Measurements from ENCODE around the gene HS3ST5. TPM values are rescaled to one million over a fixed set of nuclear protein-coding genes. Genes with fewer than 3 reads are reported as not detected.

HS3ST5 gene
- total and polyA plus RNA-seq, 4 donors = not detected

- DNase-seq (ENCODE audit: low spot score) = no peak
Measured at GRCh38 chr6:114085211-114085610, 257.6 kb downstream of the HS3ST5 start.

GRCh38 chr6:114084327-114084890 lies 258.4 kb downstream of the HS3ST5 start:
- no peak overlapping the region for H3K27ac ChIP-seq (ENCODE audit: low read depth in 1 of 2, low read length in 2 of 2)
- no peaks in the 10 kb centered on the region for H3K27me3 ChIP-seq (ENCODE audit: control insufficient read depth in 4 of 4, insufficient read depth in 4 of 4, low read length in 3 of 4)
- TF ChIP-seq JUND (IDR thresholded peaks at IDR 0.05) (no peak), HNF4G (IDR thresholded peaks at IDR 0.05) (no peak), GABPA (IDR thresholded peaks at IDR 0.05 in 1 of 2, conservative IDR thresholded peaks at IDR 0.05 in 1 of 2) (no peak), RAD21 (IDR thresholded peaks at IDR 0.05) (no peak), YY1 (IDR thresholded peaks at IDR 0.05) (no peak), HNF4A (conservative IDR thresholded peaks at IDR 0.05) (no peak), EGR1 (IDR thresholded peaks at IDR 0.05; ENCODE audit: low read depth in 2 of 2) (no peak), FOXA1 (IDR thresholded peaks at IDR 0.05) (no peak), RXRA (IDR thresholded peaks at IDR 0.05) (no peak)
- TF ChIP-seq, protein P1, sequence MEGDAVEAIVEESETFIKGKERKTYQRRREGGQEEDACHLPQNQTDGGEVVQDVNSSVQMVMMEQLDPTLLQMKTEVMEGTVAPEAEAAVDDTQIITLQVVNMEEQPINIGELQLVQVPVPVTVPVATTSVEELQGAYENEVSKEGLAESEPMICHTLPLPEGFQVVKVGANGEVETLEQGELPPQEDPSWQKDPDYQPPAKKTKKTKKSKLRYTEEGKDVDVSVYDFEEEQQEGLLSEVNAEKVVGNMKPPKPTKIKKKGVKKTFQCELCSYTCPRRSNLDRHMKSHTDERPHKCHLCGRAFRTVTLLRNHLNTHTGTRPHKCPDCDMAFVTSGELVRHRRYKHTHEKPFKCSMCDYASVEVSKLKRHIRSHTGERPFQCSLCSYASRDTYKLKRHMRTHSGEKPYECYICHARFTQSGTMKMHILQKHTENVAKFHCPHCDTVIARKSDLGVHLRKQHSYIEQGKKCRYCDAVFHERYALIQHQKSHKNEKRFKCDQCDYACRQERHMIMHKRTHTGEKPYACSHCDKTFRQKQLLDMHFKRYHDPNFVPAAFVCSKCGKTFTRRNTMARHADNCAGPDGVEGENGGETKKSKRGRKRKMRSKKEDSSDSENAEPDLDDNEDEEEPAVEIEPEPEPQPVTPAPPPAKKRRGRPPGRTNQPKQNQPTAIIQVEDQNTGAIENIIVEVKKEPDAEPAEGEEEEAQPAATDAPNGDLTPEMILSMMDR (IDR thresholded peaks at IDR 0.05; ENCODE audit: low read depth, low read length, missing input control) = no peak
- no peak for DNase-seq (ENCODE audit: low spot score)
- WGBS = 88% methylated on average over 16 of the region's 16 CpGs
- H3K9ac ChIP-seq (ENCODE audit: low read depth in 1 of 2, low read length in 2 of 2) = no peak overlapping the region
- H3K4me1 ChIP-seq (ENCODE audit: control insufficient read depth in 4 of 4, insufficient read depth in 4 of 4, low read length in 3 of 4) = no peaks in the 10 kb centered on the region
- H3K4me3 ChIP-seq (ENCODE audit: low read depth in 1 of 3, low read length in 3 of 3) = no peak overlapping the region
- no peaks in the 10 kb centered on the region for H3K9me3 ChIP-seq (ENCODE audit: control insufficient read depth in 4 of 4, low read length in 3 of 4)
- H3K36me3 ChIP-seq (ENCODE audit: control insufficient read depth in 4 of 4, insufficient read depth in 3 of 4, low read depth in 1 of 4, low read length in 3 of 4) = no peaks in the 10 kb centered on the region

More at GRCh38 chr6:114085211-114085610, 257.6 kb downstream of the HS3ST5 start:
- Histone ChIP-seq H3K27me3 (ENCODE audit: control insufficient read depth in 4 of 4, insufficient read depth in 4 of 4, low read length in 3 of 4) (no peaks in the 10 kb centered on the region), H3K9ac (ENCODE audit: low read depth in 1 of 2, low read length in 2 of 2) (no peak overlapping the region), H3K36me3 (ENCODE audit: control insufficient read depth in 4 of 4, insufficient read depth in 3 of 4, low read depth in 1 of 4, low read length in 3 of 4) (no peaks in the 10 kb centered on the region), H3K4me3 (ENCODE audit: low read depth in 1 of 3, low read length in 3 of 3) (no peak overlapping the region), H3K27ac (ENCODE audit: low read depth in 1 of 2, low read length in 2 of 2) (no peak overlapping the region), H3K4me1 (ENCODE audit: control insufficient read depth in 4 of 4, insufficient read depth in 4 of 4, low read length in 3 of 4) (no peaks in the 10 kb centered on the region), H3K9me3 (ENCODE audit: control insufficient read depth in 4 of 4, low read length in 3 of 4) (no peaks in the 10 kb centered on the region)
- TF ChIP-seq, protein P1 (IDR thresholded peaks at IDR 0.05; ENCODE audit: low read depth, low read length, missing input control) = no peak
- TF ChIP-seq GABPA (IDR thresholded peaks at IDR 0.05 in 1 of 2, conservative IDR thresholded peaks at IDR 0.05 in 1 of 2) (no peak), EGR1 (IDR thresholded peaks at IDR 0.05; ENCODE audit: low read depth in 2 of 2) (no peak), FOXA1 (IDR thresholded peaks at IDR 0.05) (no peak), RXRA (IDR thresholded peaks at IDR 0.05) (no peak), TAF1 (conservative IDR thresholded peaks at IDR 0.05) (no peak), JUND (IDR thresholded peaks at IDR 0.05) (no peak), HNF4A (conservative IDR thresholded peaks at IDR 0.05) (no peak), ATF3 (IDR thresholded peaks at IDR 0.05) (no peak), SP1 (IDR thresholded peaks at IDR 0.05) (no peak)
- TF ChIP-seq, protein P2, sequence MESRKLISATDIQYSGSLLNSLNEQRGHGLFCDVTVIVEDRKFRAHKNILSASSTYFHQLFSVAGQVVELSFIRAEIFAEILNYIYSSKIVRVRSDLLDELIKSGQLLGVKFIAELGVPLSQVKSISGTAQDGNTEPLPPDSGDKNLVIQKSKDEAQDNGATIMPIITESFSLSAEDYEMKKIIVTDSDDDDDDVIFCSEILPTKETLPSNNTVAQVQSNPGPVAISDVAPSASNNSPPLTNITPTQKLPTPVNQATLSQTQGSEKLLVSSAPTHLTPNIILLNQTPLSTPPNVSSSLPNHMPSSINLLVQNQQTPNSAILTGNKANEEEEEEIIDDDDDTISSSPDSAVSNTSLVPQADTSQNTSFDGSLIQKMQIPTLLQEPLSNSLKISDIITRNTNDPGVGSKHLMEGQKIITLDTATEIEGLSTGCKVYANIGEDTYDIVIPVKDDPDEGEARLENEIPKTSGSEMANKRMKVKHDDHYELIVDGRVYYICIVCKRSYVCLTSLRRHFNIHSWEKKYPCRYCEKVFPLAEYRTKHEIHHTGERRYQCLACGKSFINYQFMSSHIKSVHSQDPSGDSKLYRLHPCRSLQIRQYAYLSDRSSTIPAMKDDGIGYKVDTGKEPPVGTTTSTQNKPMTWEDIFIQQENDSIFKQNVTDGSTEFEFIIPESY (IDR thresholded peaks at IDR 0.05) = no peak
- 81% methylated on average over 2 of the region's 2 CpGs for WGBS
